GM12878 (cell line): ENCODE data around the gene PPFIA4. TPM values are rescaled to one million over a fixed set of nuclear protein-coding genes. Genes with fewer than 3 reads are reported as not detected.

Experiments used
- CBX3 ChIP-seq: fragments of 200-600 bp; sonication (generic); IDR thresholded peaks from 2 replicates; pipeline ENCODE4 v1.6.1; 2016; ENCODE audit warnings: low read depth, borderline replicate concordance
- CEBPZ ChIP-seq: fragments of 150-350 bp; IDR thresholded peaks from 2 replicates; pipeline ENCODE4 v1.6.1; 2016; ENCODE audit warnings: low read depth, low read length
- E2F4 ChIP-seq: IDR thresholded peaks from 2 replicates; pipeline ENCODE4 v1.6.1; 2012; ENCODE audit warnings: low read depth, low read length, improper control_type of control experiment
- EP300 ChIP-seq, 2 experiments: fragments of 150-350 bp in 1 of 2; IDR thresholded peaks; 2 replicates each; pipeline ENCODE4 v1.6.1; 2011 to 2012; ENCODE audit warnings: low read depth in 2 of 2, low read length in 2 of 2, borderline replicate concordance in 1 of 2, improper control_type of control experiment in 1 of 2, inconsistent platforms in 1 of 2; ENCODE audit not compliant: control insufficient read depth in 1 of 2
- NRF1 ChIP-seq: conservative IDR thresholded peaks from 2 replicates; pipeline ENCODE4 v1.6.1; 2011; ENCODE audit warnings: mild to moderate bottlenecking, low read depth, low read length, improper control_type of control experiment
- PML ChIP-seq: IDR thresholded peaks from 2 replicates; pipeline ENCODE4 v1.6.1; 2012; ENCODE audit warnings: low read length, inconsistent platforms
- RBBP5 ChIP-seq: fragments of 200-600 bp; sonication (generic); conservative IDR thresholded peaks from 2 replicates; pipeline ENCODE4 v1.6.1; 2016
- SIN3A ChIP-seq: IDR thresholded peaks from 2 replicates; pipeline ENCODE4 v1.6.1; 2012; ENCODE audit warnings: low read depth, low read length, improper control_type of control experiment
- SRF ChIP-seq, 2 experiments: IDR thresholded peaks; 2 replicates each; pipeline ENCODE4 v1.6.1; 2011; ENCODE audit warnings: low read depth in 2 of 2, low read length in 2 of 2, mild to moderate bottlenecking in 1 of 2, moderate library complexity in 1 of 2
- polyA plus RNA-seq, 11 experiments: library from polyadenylated mRNA; depleted of rRNA in 4 of 11; unstranded in 6 of 11; stranded (reverse) in 5 of 11; fragments of >200 nt; fragmentation: Nextera tagmentation in 4 of 11; fragmentation: Illumina TruSeq in 1 of 11; extraction: Ambion mirVana in 4 of 11; extraction: Trizol in 1 of 11; gene quantifications; 1 replicate in 1 of 11; 2 replicates in 10 of 11; pipeline versions ENCODE4 v1.2.1 to v1.2.3, GENCODE V29; 2011 to 2016; ENCODE audit warnings: inconsistent platforms in 2 of 11, missing spikeins in 2 of 11, low read depth in 1 of 11
- total RNA-seq, 4 experiments: library from RNA; depleted of rRNA in 3 of 4; stranded (reverse); fragments of >200 nt in 3 of 4; fragmentation: Illumina TruSeq in 1 of 4; extraction: Trizol in 1 of 4; gene quantifications; 2 replicates each; pipeline versions ENCODE4 v1.2.1 to v1.2.3, GENCODE V29; 2013 to 2021

Gene PPFIA4
- total and polyA plus RNA-seq, 10 of the 15 experiments (the other 5 are each of a cell fraction or from before 2014, with no cell fraction given): 0.02 to 19.7 (median 0.34) TPM; not detected in 1

- TF ChIP-seq E2F4 (no peak), SIN3A (no peak), PML (no peak), CEBPZ (no peak), EP300 (IDR thresholded peaks at IDR 0.05; ENCODE audit: borderline replicate concordance in 1 of 2, control insufficient read depth in 1 of 2, low read depth in 2 of 2, low read length in 2 of 2) (no peak), CBX3 (no peak), SRF (IDR thresholded peaks at IDR 0.05; ENCODE audit: low read depth in 2 of 2, low read length in 2 of 2) (no peak), NRF1 (no peak), RBBP5 (no peak)
- TF ChIP-seq, all 136 proteins: peak for 0
These were observed 55.4 kb downstream of the PPFIA4 start (continued) for GRCh38 chr1:203081465-203082230.
